ENCODE data around the gene KIDINS220. TPM values are rescaled to one million over a fixed set of nuclear protein-coding genes. Genes with fewer than 3 reads are reported as not detected.
A peak's percentile ranks its signal among the peaks of the same experiment; 100 is the strongest.

Gene KIDINS220
- total and polyA plus RNA-seq, 2 of the 13 experiments (the other 11 are each of a cell fraction or from before 2014, with no cell fraction given) = 25.2 to 32.3 TPM

GRCh38 chr2:8840475-8841091 lies 3.2 kb upstream of the KIDINS220 start (continued):
- TF ChIP-seq, protein P1, sequence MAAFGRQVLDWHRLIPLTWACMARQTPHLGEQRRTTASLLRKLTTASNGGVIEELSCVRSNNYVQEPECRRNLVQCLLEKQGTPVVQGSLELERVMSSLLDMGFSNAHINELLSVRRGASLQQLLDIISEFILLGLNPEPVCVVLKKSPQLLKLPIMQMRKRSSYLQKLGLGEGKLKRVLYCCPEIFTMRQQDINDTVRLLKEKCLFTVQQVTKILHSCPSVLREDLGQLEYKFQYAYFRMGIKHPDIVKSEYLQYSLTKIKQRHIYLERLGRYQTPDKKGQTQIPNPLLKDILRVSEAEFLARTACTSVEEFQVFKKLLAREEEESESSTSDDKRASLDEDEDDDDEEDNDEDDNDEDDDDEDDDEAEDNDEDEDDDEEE (CRISPR knock-in tag; IDR thresholded peaks at IDR 0.05) = peak; percentile 55; the same call in 1 of the 2 replicates
- TF ChIP-seq ZNF737 (CRISPR knock-in tag; IDR thresholded peaks at IDR 0.05; ENCODE audit: borderline replicate concordance) (no peak), NKX3-1 (CRISPR knock-in tag; IDR thresholded peaks at IDR 0.05) (peak; percentile 66; the same call in 1 of the 2 replicates), AHDC1 (CRISPR knock-in tag; IDR thresholded peaks at IDR 0.05; ENCODE audit: borderline replicate concordance) (peak; percentile 97), CCAR2 (optimal IDR thresholded peaks at IDR 0.05; ENCODE audit: low read depth, low read length) (peak; percentile 54), YEATS4 (CRISPR knock-in tag; IDR thresholded peaks at IDR 0.05; ENCODE audit: borderline replicate concordance) (no peak), ZNF354B (CRISPR knock-in tag; IDR thresholded peaks at IDR 0.05) (no peak), ZBTB20 (CRISPR knock-in tag; IDR thresholded peaks at IDR 0.05; ENCODE audit: borderline replicate concordance, low read depth) (no peak), RBM39 (IDR thresholded peaks at IDR 0.05; ENCODE audit: low read depth, low read length, poor library complexity, severe bottlenecking) (no peak), CSRNP1 (CRISPR knock-in tag; IDR thresholded peaks at IDR 0.05) (no peak), FOXK2 (IDR thresholded peaks at IDR 0.05) (no peak), MAFK (conservative IDR thresholded peaks at IDR 0.05 in 1 of 2, IDR thresholded peaks at IDR 0.05 in 1 of 2; ENCODE audit: low read length in 2 of 2) (no peak), ZNF441 (CRISPR knock-in tag; IDR thresholded peaks at IDR 0.05; ENCODE audit: borderline replicate concordance) (no peak; the same call in 1 of the 2 replicates), ZNF121 (CRISPR knock-in tag; IDR thresholded peaks at IDR 0.05) (no peak; the same call in 1 of the 2 replicates), RARG (CRISPR knock-in tag; IDR thresholded peaks at IDR 0.05; ENCODE audit: low read depth) (no peak), RBFOX2 (IDR thresholded peaks at IDR 0.05; ENCODE audit: low read depth, low read length) (no peak), ARNTL (CRISPR knock-in tag; IDR thresholded peaks at IDR 0.05) (no peak), HDAC6 (IDR thresholded peaks at IDR 0.05; ENCODE audit: low read depth, low read length) (no peak), ZNF589 (CRISPR knock-in tag; conservative IDR thresholded peaks at IDR 0.05) (no peak)
- TF ChIP-seq, protein P2, sequence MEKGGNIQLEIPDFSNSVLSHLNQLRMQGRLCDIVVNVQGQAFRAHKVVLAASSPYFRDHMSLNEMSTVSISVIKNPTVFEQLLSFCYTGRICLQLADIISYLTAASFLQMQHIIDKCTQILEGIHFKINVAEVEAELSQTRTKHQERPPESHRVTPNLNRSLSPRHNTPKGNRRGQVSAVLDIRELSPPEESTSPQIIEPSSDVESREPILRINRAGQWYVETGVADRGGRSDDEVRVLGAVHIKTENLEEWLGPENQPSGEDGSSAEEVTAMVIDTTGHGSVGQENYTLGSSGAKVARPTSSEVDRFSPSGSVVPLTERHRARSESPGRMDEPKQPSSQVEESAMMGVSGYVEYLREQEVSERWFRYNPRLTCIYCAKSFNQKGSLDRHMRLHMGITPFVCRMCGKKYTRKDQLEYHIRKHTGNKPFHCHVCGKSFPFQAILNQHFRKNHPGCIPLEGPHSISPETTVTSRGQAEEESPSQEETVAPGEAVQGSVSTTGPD (CRISPR knock-in tag; IDR thresholded peaks at IDR 0.05) = no peak

Data from HepG2 (cell line).